ENCODE results near the gene DUSP19. TPM values are rescaled to one million over a fixed set of nuclear protein-coding genes. Genes with fewer than 3 reads are reported as not detected.
A peak's percentile ranks its signal among the peaks of the same experiment; 100 is the strongest.

DUSP19 gene
- polyA plus RNA-seq, 1 donor: 2.0 TPM

- no peak for DNase-seq
Measured at GRCh38 chr2:183068561-183068960, 10.0 kb upstream of the DUSP19 start.

GRCh38 chr2:183069174-183069573, 9.4 kb upstream of the DUSP19 start:
- no peak for DNase-seq

GRCh38 chr2:183070942-183071844, 7.4 kb upstream of the DUSP19 start:
- DNase-seq: no peak

GRCh38 chr2:183072177-183072576, 6.4 kb upstream of the DUSP19 start:
- no peak for DNase-seq

GRCh38 chr2:183078163-183078463, 434 bp upstream of the DUSP19 start:
- no peak for DNase-seq

GRCh38 chr2:183079139-183079775, 710 bp downstream of the DUSP19 start:
- DNase-seq: no peak

- DNase-seq: no peak
Measured at GRCh38 chr2:183081911-183082310, 3.4 kb downstream of the DUSP19 start.

GRCh38 chr2:183088061-183088460, 9.5 kb downstream of the DUSP19 start:
- DNase-seq: no peak

- DNase-seq: no peak
Measured at GRCh38 chr2:183089192-183089851, 10.8 kb downstream of the DUSP19 start.

- no peak for DNase-seq
Measured at GRCh38 chr2:183091318-183091953, 12.9 kb downstream of the DUSP19 start.

GRCh38 chr2:183091954-183092345, 13.4 kb downstream of the DUSP19 start:
- DNase-seq: no peak

GRCh38 chr2:183093857-183094657, 15.5 kb downstream of the DUSP19 start:
- no peak for DNase-seq

- no peak for DNase-seq
Measured at GRCh38 chr2:183105402-183106134, 27.0 kb downstream of the DUSP19 start.

- DNase-seq: no peak
Measured at GRCh38 chr2:183112577-183112976, 34.0 kb downstream of the DUSP19 start.

- DNase-seq: no peak
Measured at GRCh38 chr2:183113630-183114029, 35.1 kb downstream of the DUSP19 start.

- DNase-seq: no peak
Measured at GRCh38 chr2:183117226-183117625, 38.7 kb downstream of the DUSP19 start.

GRCh38 chr2:183123117-183123958, 44.8 kb downstream of the DUSP19 start:
- DNase-seq: peak; percentile 13

- no peak for DNase-seq
Measured at GRCh38 chr2:183123959-183124221, 45.3 kb downstream of the DUSP19 start.

GRCh38 chr2:183124222-183124956, 45.8 kb downstream of the DUSP19 start, which contains the start of gene NUP35:
Gene NUP35, plus strand, starts transcription at chr2:183124443. Its CDS starts 15 bp downstream, at chr2:183124458.
- peak; percentile 94 for DNase-seq

GRCh38 chr2:183124957-183125255, 46.4 kb downstream of the DUSP19 start:
- no peak for DNase-seq

Measured in hindlimb muscle (tissue), 1 donor.